ENCODE data around the gene ATAD1. TPM values are rescaled to one million over a fixed set of nuclear protein-coding genes. Genes with fewer than 3 reads are reported as not detected.
A peak's percentile ranks its signal among the peaks of the same experiment; 100 is the strongest.
"Not testable (repeated sequence)": the region's sequence is repeated elsewhere in the genome, so short reads cannot be mapped to it uniquely, and the experiment has no call there.

The ATAD1 gene
- total and polyA plus RNA-seq, 2 of the 4 experiments (the other 2 are of a cell fraction) = 12.7 to 21.9 TPM

DNA sequence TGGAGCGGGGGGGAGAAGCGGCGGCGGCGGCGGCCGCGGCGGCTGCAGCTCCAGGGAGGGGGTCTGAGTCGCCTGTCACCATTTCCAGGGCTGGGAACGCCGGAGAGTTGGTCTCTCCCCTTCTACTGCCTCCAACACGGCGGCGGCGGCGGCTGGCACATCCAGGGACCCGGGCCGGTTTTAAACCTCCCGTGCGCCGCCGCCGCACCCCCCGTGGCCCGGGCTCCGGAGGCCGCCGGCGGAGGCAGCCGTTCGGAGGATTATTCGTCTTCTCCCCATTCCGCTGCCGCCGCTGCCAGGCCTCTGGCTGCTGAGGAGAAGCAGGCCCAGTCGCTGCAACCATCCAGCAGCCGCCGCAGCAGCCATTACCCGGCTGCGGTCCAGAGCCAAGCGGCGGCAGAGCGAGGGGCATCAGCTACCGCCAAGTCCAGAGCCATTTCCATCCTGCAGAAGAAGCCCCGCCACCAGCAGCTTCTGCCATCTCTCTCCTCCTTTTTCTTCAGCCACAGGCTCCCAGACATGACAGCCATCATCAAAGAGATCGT lies 46.0 kb upstream of the ATAD1 start:
- H3K23ac ChIP-seq (ENCODE audit: low read depth, low read length) = peak overlapping the region; percentile 94
- H4K20me1 ChIP-seq (ENCODE audit: insufficient read depth, low read length) = peaks cover 39% of the 10 kb centered on the region; the same call in 1 of the 2 replicates
- H3K4me3 ChIP-seq (ENCODE audit: insufficient read depth, low read depth, low read length) = peak overlapping the region; percentile 73
- peak overlapping the region; percentile 79 for H3K18ac ChIP-seq (ENCODE audit: low read depth, low read length)
- H3K9me3 ChIP-seq (ENCODE audit: control insufficient read depth, insufficient read depth, low read length); DNase-seq; H3K27me3 ChIP-seq (ENCODE audit: control insufficient read depth, insufficient read depth, low read length); H3K4me1 ChIP-seq (ENCODE audit: control insufficient read depth, insufficient read depth, low read length); dilution Hi-C loops (cut with HindIII; ENCODE audit: low sequenced_read_pairs, unreplicated experiment); H3K9me1 ChIP-seq (ENCODE audit: insufficient read depth, low read length); H3K79me1 ChIP-seq (ENCODE audit: low read depth in 1 of 2, low read length in 2 of 2); H3K36me3 ChIP-seq (ENCODE audit: control insufficient read depth, insufficient read depth, low read length); ATAC-seq (ENCODE audit: low read depth); POLR2A ChIA-PET (ENCODE audit: unreplicated experiment); BruUV-seq (replicated peaks): not testable (repeated sequence)
- peak overlapping the region; percentile 97; the same call in 1 of the 2 replicates for H3K4me2 ChIP-seq (ENCODE audit: low read depth, low read length)
- H2BK15ac ChIP-seq (ENCODE audit: low read depth, low read length) = 0 out of 3 replicates have a peak overlapping the region, but pooled peaks have one; percentile 4
- peak overlapping the region; percentile 91 for H3K27ac ChIP-seq (ENCODE audit: insufficient read depth, low read length)
- H3K56ac ChIP-seq (ENCODE audit: extremely low read depth, insufficient read depth, low read length) = peak overlapping the region; percentile 98
- peak overlapping the region; percentile 100 for H3K9ac ChIP-seq (ENCODE audit: low read depth, low read length)
- peak overlapping the region; percentile 4 to 61; a peak in 2 of 4 replicates for H4K8ac ChIP-seq (ENCODE audit: low read depth in 2 of 2, low read length in 2 of 2)
- H3K4ac ChIP-seq (ENCODE audit: low read depth, low read length) = peak overlapping the region; percentile 44
- peak overlapping the region; percentile 69; the same call in 1 of the 2 replicates for H4K5ac ChIP-seq (ENCODE audit: low read depth, low read length)
- peak overlapping the region; percentile 94 for H3K14ac ChIP-seq (replicated peaks; ENCODE audit: low read depth, low read length)
- CTCF ChIA-PET = interaction anchor here (0.6 kb wide), 1 partner anchor 702 kb away, joined by 3 read pairs; no protein-coding TSS in a partner anchor
- intact Hi-C loops (cut with micrococcal nuclease) = loop anchor here (1.0 to 10.0 kb wide), 8 partner anchors 73 to 525 kb away; no protein-coding TSS in a partner anchor
- peak overlapping the region; percentile 54 for H4K91ac ChIP-seq (ENCODE audit: insufficient read depth, low read depth, low read length)
- H2BK5ac ChIP-seq (ENCODE audit: low read depth, low read length, poor library complexity, severe bottlenecking) = peak overlapping the region; percentile 91
- H2BK20ac ChIP-seq (ENCODE audit: low read depth, low read length) = peak overlapping the region; percentile 2; the same call in 1 of the 2 replicates
- peak overlapping the region; percentile 16; the same call in 1 of the 2 replicates for H2AK5ac ChIP-seq (ENCODE audit: low read depth, low read length)
- peak overlapping the region; percentile 65 for H2AFZ ChIP-seq (replicated peaks; ENCODE audit: low read length, poor library complexity)
- WGBS, 2 experiments (ENCODE audit: extremely low coverage in 2 of 2, insufficient read length in 1 of 2) = 3% methylated on average over 7 of the region's 47 CpGs; no CpG with 5 or more reads in 1 of the 2 experiments
- in situ Hi-C loops (cut with MboI; ENCODE audit: low sequenced_read_pairs) = loop anchor here (5.0 kb wide), 1 partner anchor 523 kb away; no protein-coding TSS in a partner anchor
- peak overlapping the region; percentile 18 for H2AK9ac ChIP-seq (replicated peaks; ENCODE audit: low read depth, low read length, poor library complexity)
- peak overlapping the region; percentile 23; the same call in 1 of the 2 replicates for H2BK120ac ChIP-seq (ENCODE audit: low read depth, low read length)

All from IMR-90 (cell line).